Tibial artery (tissue), 4 donors: ENCODE results near the gene NUBP1.
"Not testable (repeated sequence)": the region's sequence is repeated elsewhere in the genome, so short reads cannot be mapped to it uniquely, and the experiment has no call there.

Experiments
- DNase-seq, 2 donors: peaks; one replicate each; pipeline ENCODE4 v3.0.0-alpha.2; 2019
- H3K27ac ChIP-seq, 2 donors: fragments of 200-600 bp; sonication (generic) in 1 of 2; 1 replicate in 1 of 2; 2 replicates in 1 of 2; pipeline ENCODE4 v1.5.1; 2018 to 2019; ENCODE audit warnings: mild to moderate bottlenecking in 1 of 2
- H3K27me3 ChIP-seq, 2 donors: fragments of 200-600 bp; sonication (generic) in 1 of 2; one replicate each; pipeline versions ENCODE4 v1.5.1 to v1.6.0; 2016 to 2019
- H3K36me3 ChIP-seq, 3 donors: fragments of 200-600 bp; sonication (generic) in 2 of 3; one replicate each; pipeline ENCODE4 v1.5.1; 2016 to 2019; ENCODE audit warnings: mild to moderate bottlenecking in 2 of 3
- H3K4me1 ChIP-seq, 4 donors: fragments of 200-600 bp; sonication (generic) in 2 of 4; 1 replicate in 3 of 4; 2 replicates in 1 of 4; pipeline ENCODE4 v1.5.1; 2016 to 2019
- H3K4me3 ChIP-seq, 2 donors: fragments of 200-600 bp; sonication (generic) in 1 of 2; 1 replicate in 1 of 2; 2 replicates in 1 of 2; pipeline ENCODE4 v1.5.1; 2018 to 2019; ENCODE audit warnings: mild to moderate bottlenecking in 2 of 2
- H3K9me3 ChIP-seq, 3 donors: fragments of 200-600 bp; sonication (generic) in 1 of 3; one replicate each; pipeline ENCODE4 v1.5.1; 2016 to 2019
- CTCF ChIP-seq, 2 experiments: fragments of 200-600 bp in 1 of 2; fragments of 450-650 bp in 1 of 2; IDR thresholded peaks; one replicate each; pipeline ENCODE4 v1.5.1; 2017 to 2019; ENCODE audit warnings: antibody characterized with exemption in 2 of 2, mild to moderate bottlenecking in 1 of 2, moderate library complexity in 1 of 2
- intact Hi-C: fragments of 100-400 bp; cut with DNase I; formaldehyde crosslinking; loops from one replicate; pipeline ENCODE4 v1.15.0; 2023; ENCODE audit warnings: low total_unique reads

NUBP1 gene

GRCh38 chr16:10769381-10769780 is 25.7 kb downstream of the NUBP1 start:
- intact Hi-C loops = no loop called here

GRCh38 chr16:10770907-10771306 is 27.3 kb downstream of the NUBP1 start:
- TF ChIP-seq CTCF (IDR thresholded peaks at IDR 0.05) = no peak
- H3K27ac ChIP-seq = no peak overlapping the region
- H3K27me3 ChIP-seq = no peaks in the 10 kb centered on the region
- H3K4me1 ChIP-seq = no peaks in the 10 kb centered on the region
- no peak overlapping the region for H3K4me3 ChIP-seq
- H3K36me3 ChIP-seq = peaks cover 11 to 42% (median 26%) of the 10 kb centered on the region in 3 donors
- intact Hi-C loops = no loop called here
- H3K9me3 ChIP-seq = no peaks in the 10 kb centered on the region
- no peak for DNase-seq

More at GRCh38 chr16:10769381-10769780, 25.7 kb downstream of the NUBP1 start:
- H3K27me3 ChIP-seq = no peaks in the 10 kb centered on the region
- peaks cover 11 to 57% (median 28%) of the 10 kb centered on the region in 3 donors for H3K36me3 ChIP-seq
- H3K4me3 ChIP-seq = no peak overlapping the region
- no peaks in the 10 kb centered on the region for H3K4me1 ChIP-seq
- no peaks in the 10 kb centered on the region for H3K9me3 ChIP-seq
- no peak for DNase-seq
- no peak for TF ChIP-seq CTCF (IDR thresholded peaks at IDR 0.05)
- no peak overlapping the region for H3K27ac ChIP-seq

- TF ChIP-seq CTCF (IDR thresholded peaks at IDR 0.05) = no peak
- no peak overlapping the region for H3K4me3 ChIP-seq
- no peak for DNase-seq
These were observed 32.6 kb downstream of the NUBP1 start for GRCh38 chr16:10776280-10776679.

GRCh38 chr16:10776923-10777322 is 33.3 kb downstream of the NUBP1 start:
- H3K9me3 ChIP-seq, H3K4me1 ChIP-seq, intact Hi-C loops, H3K36me3 ChIP-seq, H3K27ac ChIP-seq, DNase-seq, H3K27me3 ChIP-seq, H3K4me3 ChIP-seq: not testable (repeated sequence)

More at GRCh38 chr16:10776280-10776679, 32.6 kb downstream of the NUBP1 start:
- intact Hi-C loops = no loop called here
- H3K9me3 ChIP-seq = no peaks in the 10 kb centered on the region
- no peaks in the 10 kb centered on the region for H3K36me3 ChIP-seq
- no peaks in the 10 kb centered on the region for H3K4me1 ChIP-seq
- no peak overlapping the region for H3K27ac ChIP-seq
- H3K27me3 ChIP-seq = no peaks in the 10 kb centered on the region

GRCh38 chr16:10777356-10777755 is 33.7 kb downstream of the NUBP1 start:
- Histone ChIP-seq H3K9me3 (no peaks in the 10 kb centered on the region), H3K4me1 (no peaks in the 10 kb centered on the region), H3K27ac (no peak overlapping the region), H3K27me3 (no peaks in the 10 kb centered on the region), H3K36me3 (no peaks in the 10 kb centered on the region), H3K4me3 (no peak overlapping the region)
- intact Hi-C loops = no loop called here
- TF ChIP-seq CTCF (IDR thresholded peaks at IDR 0.05) = no peak
- no peak for DNase-seq

- H3K27ac ChIP-seq, H3K27me3 ChIP-seq, H3K4me1 ChIP-seq, H3K36me3 ChIP-seq, H3K4me3 ChIP-seq, DNase-seq, intact Hi-C loops, H3K9me3 ChIP-seq: not testable (repeated sequence)
These were observed 36.3 kb downstream of the NUBP1 start for GRCh38 chr16:10779908-10780307.

GRCh38 chr16:10780628-10781027 is 37.0 kb downstream of the NUBP1 start:
- H3K9me3 ChIP-seq = no peaks in the 10 kb centered on the region
- no peak overlapping the region for H3K27ac ChIP-seq
- H3K4me1 ChIP-seq = no peaks in the 10 kb centered on the region
- no peaks in the 10 kb centered on the region for H3K36me3 ChIP-seq
- no peak overlapping the region for H3K4me3 ChIP-seq
- no peak for TF ChIP-seq CTCF (IDR thresholded peaks at IDR 0.05)
- H3K27me3 ChIP-seq = no peaks in the 10 kb centered on the region
- no peak for DNase-seq
- intact Hi-C loops = no loop called here
